AG09309 (cell line): ENCODE data around the gene ATP8B2.
A peak's percentile ranks its signal among the peaks of the same experiment; 100 is the strongest.
"Not testable (repeated sequence)": the region's sequence is repeated elsewhere in the genome, so short reads cannot be mapped to it uniquely, and the experiment has no call there.

Experiments used
- DNase-seq: peaks from one replicate; pipeline ENCODE4 v3.0.0-alpha.2; 2010; ENCODE audit warnings: low read depth
- H3K4me3 ChIP-seq: 2 replicates; pipeline ENCODE4 v1.5.1; 2011; ENCODE audit warnings: mild to moderate bottlenecking, low read depth, low read length, moderate library complexity; ENCODE audit not compliant: control insufficient read depth
- CTCF ChIP-seq: IDR thresholded peaks from 2 replicates; pipeline ENCODE4 v1.5.1; 2011; ENCODE audit warnings: mild to moderate bottlenecking, low read depth, low read length, inconsistent platforms; ENCODE audit not compliant: insufficient read depth, control insufficient read depth; ENCODE audit errors: missing control alignments

Gene ATP8B2

GRCh38 chr1:154324669-154325582 lies at the start of gene ATP8B2:
Gene ATP8B2 (plus strand): TSS chr1:154325525. CDS start chr1:154328142, 2,617 bp downstream.
- peak; percentile 94 for TF ChIP-seq CTCF

GRCh38 chr1:154276797-154277196 lies 48.5 kb upstream of the ATP8B2 start:
- no peak for DNase-seq
- no peak for TF ChIP-seq CTCF
- no peak overlapping the region for H3K4me3 ChIP-seq

More at GRCh38 chr1:154324669-154325582, at the start of gene ATP8B2:
- H3K4me3 ChIP-seq: peak within 1 kb of the TSS; percentile 96
- DNase-seq: no peak

- not testable (repeated sequence) for DNase-seq
Observed at GRCh38 chr1:154287591-154287990, 37.7 kb upstream of the ATP8B2 start.

GRCh38 chr1:154288661-154289060 lies 36.7 kb upstream of the ATP8B2 start:
- no peak overlapping the region for H3K4me3 ChIP-seq
- TF ChIP-seq CTCF: no peak
- no peak for DNase-seq

More at GRCh38 chr1:154287591-154287990, 37.7 kb upstream of the ATP8B2 start:
- H3K4me3 ChIP-seq: not testable (repeated sequence)

- no peak for DNase-seq
- no peak for TF ChIP-seq CTCF
- H3K4me3 ChIP-seq: no peak overlapping the region
Observed at GRCh38 chr1:154290921-154291320, 34.4 kb upstream of the ATP8B2 start.

- no peak for DNase-seq
Observed at GRCh38 chr1:154295408-154296235, 29.7 kb upstream of the ATP8B2 start.

More at GRCh38 chr1:154295408-154296235, 29.7 kb upstream of the ATP8B2 start:
- no peak for TF ChIP-seq CTCF
- H3K4me3 ChIP-seq: no peak overlapping the region
